Neural crest cell (in vitro differentiated cells): ENCODE measurements around the gene LGALS13. TPM values are rescaled to one million over a fixed set of nuclear protein-coding genes. Genes with fewer than 3 reads are reported as not detected.

Experiments used
- DNase-seq: peaks from one replicate; pipeline ENCODE4 v3.0.0; 2021; ENCODE audit warnings: low read depth, mixed read lengths, low spot score
- H3K27ac Mint-ChIP-seq: one replicate; pipeline ENCODE4 v1.8.0; 2021; ENCODE audit warnings: mild to moderate bottlenecking, mixed read lengths; ENCODE audit not compliant: unreplicated experiment
- H3K27me3 Mint-ChIP-seq: 2 replicates; pipeline ENCODE4 v1.8.0; 2021; ENCODE audit warnings: low read depth, mild to moderate bottlenecking, mixed read lengths
- H3K36me3 Mint-ChIP-seq: 2 replicates; pipeline ENCODE4 v1.8.0; 2021; ENCODE audit warnings: low read depth, mild to moderate bottlenecking, mixed read lengths
- H3K4me1 Mint-ChIP-seq: 2 replicates; pipeline ENCODE4 v1.8.0; 2021; ENCODE audit warnings: mixed read lengths
- H3K4me3 Mint-ChIP-seq: one replicate; pipeline ENCODE4 v1.8.0; 2021; ENCODE audit warnings: mild to moderate bottlenecking, mixed read lengths
- H3K9me3 Mint-ChIP-seq: 2 replicates; pipeline ENCODE4 v1.8.0; 2021; ENCODE audit warnings: mixed read lengths
- CTCF ChIP-seq: fragments of 200-600 bp; sonication (generic); conservative IDR thresholded peaks from 2 replicates; pipeline ENCODE4 v1.5.0; 2021; ENCODE audit warnings: antibody characterized with exemption, mild to moderate bottlenecking
- long read RNA-seq: library from polyadenylated mRNA; unstranded; transcript quantifications from one replicate; pipeline ENCODE4 v2.0.0, GENCODE V29; 2020
- total RNA-seq: library from RNA; stranded (reverse); gene quantifications from 2 replicates; pipeline ENCODE4 v1.2.1, GENCODE V29; 2021

The LGALS13 gene
- not detected in 2 replicates for total RNA-seq
- long read RNA-seq: 0 reads

DNA sequence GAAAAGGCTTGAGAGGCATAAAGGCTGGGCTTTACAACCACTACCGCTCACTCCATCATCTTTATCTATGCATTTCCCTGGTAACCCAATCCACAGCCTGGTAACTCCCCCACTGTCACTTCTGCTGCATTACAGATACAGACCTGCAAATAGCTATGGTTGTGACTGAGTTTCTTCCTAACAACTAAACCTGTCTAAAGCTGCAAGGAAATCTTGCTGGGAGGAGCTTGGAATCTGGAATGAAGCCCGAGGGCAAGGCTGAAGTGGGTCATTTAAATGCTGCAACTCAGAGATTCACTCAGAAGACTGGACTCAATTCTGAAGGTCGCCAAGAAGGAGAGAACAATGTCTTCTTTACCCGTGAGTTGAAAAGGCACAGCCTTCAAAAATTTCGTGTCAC is at the start of gene LGALS13:
Gene LGALS13, plus strand, starts transcription at position 301 of the 400 bp plus-strand sequence. Its CDS starts 45 bp downstream, at position 346.
- peaks cover 75% of the 10 kb centered on the region for H3K27me3 Mint-ChIP-seq
- H3K27ac Mint-ChIP-seq: no peak within 1 kb of the TSS
- no peaks in the 10 kb centered on the region for H3K36me3 Mint-ChIP-seq
- H3K4me1 Mint-ChIP-seq: no peaks in the 10 kb centered on the region
- DNase-seq: no peak
- H3K4me3 Mint-ChIP-seq: no peak within 1 kb of the TSS
- peaks cover 4% of the 10 kb centered on the region for H3K9me3 Mint-ChIP-seq
- TF ChIP-seq CTCF: no peak

DNA sequence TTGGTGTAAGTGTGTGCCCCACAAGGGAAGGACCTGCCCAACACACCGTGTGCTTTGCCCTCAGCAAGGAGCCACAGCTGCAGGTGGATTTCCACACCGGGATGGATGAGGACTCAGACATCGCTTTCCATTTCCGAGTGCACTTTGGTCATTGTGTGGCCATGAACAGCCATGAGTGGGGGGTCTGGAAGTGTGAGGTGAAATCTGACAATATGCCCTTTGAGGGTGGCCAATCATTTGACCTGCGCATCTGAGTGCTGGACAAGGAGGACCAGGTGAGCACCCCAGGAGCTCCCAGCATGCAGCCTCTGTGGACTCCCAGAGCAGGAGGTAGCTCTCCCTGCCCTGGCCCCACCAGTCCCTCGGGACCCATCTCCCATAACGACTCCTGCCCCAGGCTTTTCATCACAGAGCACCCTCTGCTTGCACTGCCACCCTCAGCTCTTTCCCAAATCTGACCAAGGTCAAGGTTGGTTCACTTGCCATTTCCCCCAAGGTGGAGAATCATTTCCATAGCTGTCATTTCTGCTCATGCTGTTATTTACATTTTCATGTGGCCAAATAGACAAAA is 49.2 kb upstream of the LGALS13 start:
- no peak overlapping the region for H3K4me3 Mint-ChIP-seq
- no peak for DNase-seq
- H3K9me3 Mint-ChIP-seq: no peaks in the 10 kb centered on the region
- H3K27ac Mint-ChIP-seq: no peak overlapping the region
- H3K36me3 Mint-ChIP-seq: no peaks in the 10 kb centered on the region
- no peaks in the 10 kb centered on the region for H3K4me1 Mint-ChIP-seq
- TF ChIP-seq CTCF: no peak
- H3K27me3 Mint-ChIP-seq: peaks cover 58% of the 10 kb centered on the region

GRCh38 chr19:39554701-39555311 is 47.5 kb upstream of the LGALS13 start:
- no peaks in the 10 kb centered on the region for H3K4me1 Mint-ChIP-seq
- H3K4me3 Mint-ChIP-seq: no peak overlapping the region
- TF ChIP-seq CTCF: no peak
- no peak for DNase-seq
- no peak overlapping the region for H3K27ac Mint-ChIP-seq
- peaks cover 70% of the 10 kb centered on the region for H3K27me3 Mint-ChIP-seq
- H3K9me3 Mint-ChIP-seq: no peaks in the 10 kb centered on the region
- H3K36me3 Mint-ChIP-seq: no peaks in the 10 kb centered on the region

DNA sequence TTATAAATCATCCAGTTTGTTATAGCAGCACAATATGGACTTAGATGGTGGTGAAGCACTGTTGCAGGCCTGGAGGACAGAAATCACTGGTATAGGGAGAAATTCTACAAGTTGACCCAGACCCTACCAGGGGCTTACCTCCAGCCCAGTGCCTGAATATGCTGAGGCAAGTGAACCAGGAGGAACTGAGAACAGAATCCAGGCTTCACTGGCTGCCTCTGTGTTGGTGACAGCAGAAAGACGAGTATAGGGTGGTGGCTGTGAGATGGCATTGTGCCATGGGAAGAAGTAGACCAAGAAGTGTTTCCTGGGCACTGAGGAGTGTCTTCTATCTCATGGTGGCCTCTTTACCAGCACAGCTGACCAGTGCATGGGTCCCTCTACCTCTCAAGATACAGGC is 46.4 kb upstream of the LGALS13 start:
- Mint-ChIP-seq H3K4me1 (no peaks in the 10 kb centered on the region), H3K4me3 (no peak overlapping the region), H3K27ac (no peak overlapping the region), H3K9me3 (no peaks in the 10 kb centered on the region), H3K36me3 (no peaks in the 10 kb centered on the region), H3K27me3 (peaks cover 80% of the 10 kb centered on the region)
- no peak for DNase-seq
- TF ChIP-seq CTCF: no peak

DNA sequence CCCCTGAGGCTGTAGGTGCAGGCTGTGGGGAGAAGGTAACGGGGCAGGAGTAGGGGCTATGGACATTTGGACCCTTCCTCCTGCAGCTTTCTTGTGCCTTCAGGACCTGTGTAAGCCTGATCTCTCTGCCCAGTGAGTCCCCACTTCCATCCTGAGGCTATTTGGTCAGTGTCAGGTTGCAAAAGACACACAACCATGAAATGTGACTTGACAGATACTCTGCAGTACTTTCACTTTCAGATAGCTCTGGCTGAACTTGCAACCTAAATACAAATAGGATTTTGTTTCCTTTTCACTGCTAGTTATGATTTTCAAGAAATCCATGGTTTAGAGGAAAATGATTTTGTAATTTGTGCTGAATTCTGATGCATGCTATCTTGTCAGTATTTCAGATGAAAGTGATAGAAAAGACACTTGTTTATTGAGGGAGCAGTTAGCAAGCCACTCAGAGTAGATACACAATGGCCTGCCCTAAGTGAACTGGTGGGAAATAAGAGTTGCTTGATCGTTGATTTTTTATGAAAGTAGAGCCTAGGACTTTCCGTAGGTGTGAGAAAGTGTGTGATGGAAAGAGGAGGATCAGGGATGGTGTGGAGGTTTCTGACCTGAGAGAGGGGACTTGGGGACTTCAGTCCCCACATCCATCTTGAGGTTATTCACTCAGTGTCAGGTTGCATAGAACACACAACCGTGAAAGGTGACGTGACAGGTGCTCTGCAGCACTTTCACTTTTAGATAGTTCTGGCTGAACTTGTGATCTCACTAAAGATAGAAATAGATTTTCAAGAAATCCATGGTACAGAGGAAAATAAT is 44.3 kb upstream of the LGALS13 start:
- no peaks in the 10 kb centered on the region for H3K9me3 Mint-ChIP-seq
- TF ChIP-seq CTCF: no peak
- H3K4me3 Mint-ChIP-seq: no peak overlapping the region
- H3K27me3 Mint-ChIP-seq: peaks cover 84% of the 10 kb centered on the region
- peaks cover 4% of the 10 kb centered on the region for H3K4me1 Mint-ChIP-seq
- no peak for DNase-seq
- H3K36me3 Mint-ChIP-seq: no peaks in the 10 kb centered on the region
- no peak overlapping the region for H3K27ac Mint-ChIP-seq
